GM12873 (cell line): ENCODE results near the gene NUDT16L1.

Experiments used
- TF ChIP-seq, protein P1 (sequence below): IDR thresholded peaks from 2 replicates; pipeline ENCODE4 v1.5.1; 2012; ENCODE audit warnings: low read depth, mild to moderate bottlenecking, moderate library complexity, low read length, control low read depth; ENCODE audit not compliant: insufficient read depth; ENCODE audit errors: missing control alignments

NUDT16L1 gene

DNA sequence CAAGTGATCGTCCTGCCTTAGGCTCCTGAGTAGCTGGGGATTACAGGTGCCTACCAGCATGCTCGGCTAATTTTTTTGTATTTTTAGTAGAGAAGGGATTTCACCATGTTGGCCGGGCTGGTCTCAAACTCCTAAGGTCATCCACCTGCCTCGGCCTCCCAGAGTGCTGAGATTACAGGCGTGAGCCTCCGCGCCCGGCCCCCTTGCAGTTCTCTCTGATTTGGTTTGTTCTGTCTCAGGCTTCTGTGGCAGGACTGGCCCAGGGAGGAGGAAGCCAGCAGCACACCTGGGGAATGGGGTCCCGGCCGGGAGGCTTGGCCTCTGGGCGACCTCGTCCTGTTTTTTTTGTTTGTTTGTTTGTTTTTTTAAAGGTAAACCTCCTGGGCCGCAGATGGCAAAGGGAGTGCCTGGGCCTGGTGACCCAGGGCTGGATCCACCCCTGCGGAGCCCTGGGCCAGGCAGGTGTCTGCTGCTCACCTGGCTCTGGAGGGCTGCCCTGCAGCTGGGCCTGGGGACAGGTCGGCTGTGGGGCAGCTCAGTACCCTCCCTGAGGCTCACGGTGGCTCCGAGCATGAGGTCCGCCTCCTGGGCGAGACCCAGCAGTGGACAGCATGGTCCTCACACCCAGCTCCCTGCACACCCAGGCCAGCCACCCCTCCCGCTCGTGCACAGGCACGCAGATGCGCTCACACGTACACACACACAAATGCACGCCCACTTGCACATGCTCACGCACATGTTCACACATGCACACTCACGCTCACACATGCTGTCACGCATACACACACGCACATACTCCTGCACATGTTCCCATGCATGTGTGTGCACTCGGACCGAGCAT, 3.3 kb upstream of the NUDT16L1 start:
- TF ChIP-seq, protein P1, sequence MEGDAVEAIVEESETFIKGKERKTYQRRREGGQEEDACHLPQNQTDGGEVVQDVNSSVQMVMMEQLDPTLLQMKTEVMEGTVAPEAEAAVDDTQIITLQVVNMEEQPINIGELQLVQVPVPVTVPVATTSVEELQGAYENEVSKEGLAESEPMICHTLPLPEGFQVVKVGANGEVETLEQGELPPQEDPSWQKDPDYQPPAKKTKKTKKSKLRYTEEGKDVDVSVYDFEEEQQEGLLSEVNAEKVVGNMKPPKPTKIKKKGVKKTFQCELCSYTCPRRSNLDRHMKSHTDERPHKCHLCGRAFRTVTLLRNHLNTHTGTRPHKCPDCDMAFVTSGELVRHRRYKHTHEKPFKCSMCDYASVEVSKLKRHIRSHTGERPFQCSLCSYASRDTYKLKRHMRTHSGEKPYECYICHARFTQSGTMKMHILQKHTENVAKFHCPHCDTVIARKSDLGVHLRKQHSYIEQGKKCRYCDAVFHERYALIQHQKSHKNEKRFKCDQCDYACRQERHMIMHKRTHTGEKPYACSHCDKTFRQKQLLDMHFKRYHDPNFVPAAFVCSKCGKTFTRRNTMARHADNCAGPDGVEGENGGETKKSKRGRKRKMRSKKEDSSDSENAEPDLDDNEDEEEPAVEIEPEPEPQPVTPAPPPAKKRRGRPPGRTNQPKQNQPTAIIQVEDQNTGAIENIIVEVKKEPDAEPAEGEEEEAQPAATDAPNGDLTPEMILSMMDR = no peak

DNA sequence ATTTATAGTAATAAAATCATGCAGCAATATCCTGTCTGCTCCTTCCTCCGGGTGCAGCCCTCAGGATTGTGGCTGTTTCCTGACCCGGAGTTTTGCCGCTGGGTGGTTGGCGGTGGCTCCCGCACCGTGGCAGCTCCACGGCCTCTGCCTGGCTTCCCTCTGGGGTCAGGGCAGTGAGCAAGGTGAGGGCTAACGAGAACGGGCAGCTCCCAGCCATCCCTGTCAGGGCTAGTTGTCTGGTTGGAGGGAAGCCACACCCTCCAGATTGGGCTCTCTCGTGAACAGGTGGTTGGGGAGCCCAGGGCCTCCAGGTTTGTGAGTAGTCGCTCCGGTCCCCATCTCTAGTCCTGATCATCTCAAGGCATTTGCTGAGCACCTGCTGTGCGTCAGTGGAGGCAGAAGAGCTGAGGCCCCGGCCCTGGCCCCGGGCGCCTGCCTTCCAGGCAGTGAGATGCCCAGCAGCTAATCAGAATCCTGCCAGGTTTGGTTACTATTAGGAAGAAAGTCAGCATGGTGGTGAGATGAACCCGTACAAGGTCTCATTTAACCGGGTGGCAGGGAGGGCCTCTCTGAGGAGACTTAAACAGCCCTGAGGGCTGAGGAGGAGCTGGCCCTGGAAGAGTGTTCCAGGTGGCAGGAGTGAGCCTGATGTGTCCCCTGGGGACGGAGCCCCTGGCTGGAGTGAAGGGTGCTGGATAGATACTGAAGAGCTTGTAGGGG, 2.3 kb upstream of the NUDT16L1 start:
- TF ChIP-seq, protein P1 = no peak

GRCh38 chr16:4691666-4692412, 1.5 kb upstream of the NUDT16L1 start:
- TF ChIP-seq, protein P1 = no peak

DNA sequence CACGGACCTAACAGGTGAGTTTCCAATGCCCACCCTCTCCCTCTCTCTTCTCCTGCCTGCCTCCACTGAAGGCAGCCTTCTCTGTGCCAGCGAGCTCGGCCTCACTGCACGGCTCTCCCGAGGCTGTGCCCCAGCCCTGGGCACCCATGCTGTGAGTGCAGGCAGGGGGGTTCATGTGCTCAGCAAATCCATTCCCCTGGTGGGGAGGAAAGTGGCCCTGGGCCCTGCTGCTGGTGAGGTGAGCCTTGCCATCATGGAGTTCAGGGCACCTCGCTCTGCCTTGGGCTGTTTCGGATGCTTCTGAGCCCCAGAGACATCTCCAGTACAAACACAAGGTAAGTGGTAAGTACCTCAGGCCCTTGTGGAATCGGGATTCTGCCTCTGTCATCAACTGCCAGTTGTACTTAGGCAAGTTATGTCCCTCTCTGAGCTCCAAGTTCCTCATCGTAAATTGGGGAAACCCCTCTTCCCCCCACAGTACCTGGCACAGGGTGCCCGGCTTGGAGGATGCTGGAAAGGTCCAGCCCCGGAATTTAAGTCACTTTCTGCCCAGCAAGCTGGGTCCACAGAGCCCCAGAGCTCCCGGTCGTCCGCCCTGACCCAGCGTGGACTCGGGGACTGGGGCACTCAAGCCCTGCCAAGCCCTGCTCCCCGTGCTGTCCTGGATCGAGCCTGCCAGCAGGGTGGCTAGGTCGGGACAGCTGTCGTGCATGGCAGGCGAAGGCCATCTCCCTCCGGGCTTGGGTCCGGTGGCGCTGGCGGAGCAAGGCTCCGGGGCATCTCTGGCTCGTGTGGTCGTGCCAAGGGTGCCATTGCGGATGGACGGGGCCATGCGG, 684 bp upstream of the NUDT16L1 start:
- TF ChIP-seq, protein P1 = no peak

- TF ChIP-seq, protein P1 = no peak
These were observed 737 bp downstream of the NUDT16L1 start for GRCh38 chr16:4693956-4694641.

DNA sequence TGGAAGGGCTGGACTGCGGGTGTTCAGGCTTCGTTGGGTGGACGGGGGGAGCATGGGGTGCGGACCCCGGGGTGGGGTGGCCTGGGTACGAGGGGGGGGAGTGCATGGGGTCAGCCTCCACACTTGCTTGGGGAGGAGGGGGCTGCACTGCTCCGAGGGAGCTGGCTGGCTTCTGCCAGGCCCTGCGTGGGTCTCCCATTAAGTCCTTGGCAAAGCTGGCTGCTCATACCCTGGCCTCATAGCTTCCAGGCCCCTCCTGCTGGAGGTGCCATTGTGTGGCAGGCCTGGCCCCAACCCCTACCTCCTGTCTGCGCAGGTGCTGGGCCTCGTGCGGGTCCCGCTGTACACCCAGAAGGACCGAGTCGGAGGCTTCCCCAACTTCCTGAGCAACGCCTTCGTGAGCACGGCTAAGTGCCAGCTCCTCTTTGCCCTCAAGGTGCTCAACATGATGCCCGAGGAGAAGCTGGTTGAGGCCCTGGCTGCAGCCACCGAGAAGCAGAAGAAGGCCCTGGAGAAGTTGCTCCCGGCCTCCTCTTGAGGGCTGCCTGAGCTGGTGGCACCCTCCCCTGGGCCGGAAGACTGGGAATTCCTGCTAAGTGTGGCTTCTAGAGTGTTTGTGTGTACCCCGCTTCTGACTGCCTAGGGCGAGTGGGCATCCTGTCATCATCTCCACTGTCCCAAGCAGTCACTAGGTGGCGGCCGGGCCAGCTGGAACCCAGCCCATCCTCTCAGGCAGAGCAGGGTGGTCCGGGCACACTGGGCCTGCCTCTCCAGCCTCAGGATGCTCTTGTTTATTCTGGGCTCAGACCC, 1.5 kb downstream of the NUDT16L1 start:
- TF ChIP-seq, protein P1 = no peak
